Activated CD8-positive, alpha-beta memory T cell treated with anti-CD3 and anti-CD28 coated beads, Interleukin-2, amount 50 U/mL, for 24 hours (primary cell): Measurements from ENCODE around the gene TMEM30B.
"Not testable (repeated sequence)": the region's sequence is repeated elsewhere in the genome, so short reads cannot be mapped to it uniquely, and the experiment has no call there.

Experiments used
- DNase-seq: peaks from one replicate; pipeline ENCODE4 v3.0.0-alpha.2; 2020; ENCODE audit errors: extremely low read depth

The TMEM30B gene

DNA sequence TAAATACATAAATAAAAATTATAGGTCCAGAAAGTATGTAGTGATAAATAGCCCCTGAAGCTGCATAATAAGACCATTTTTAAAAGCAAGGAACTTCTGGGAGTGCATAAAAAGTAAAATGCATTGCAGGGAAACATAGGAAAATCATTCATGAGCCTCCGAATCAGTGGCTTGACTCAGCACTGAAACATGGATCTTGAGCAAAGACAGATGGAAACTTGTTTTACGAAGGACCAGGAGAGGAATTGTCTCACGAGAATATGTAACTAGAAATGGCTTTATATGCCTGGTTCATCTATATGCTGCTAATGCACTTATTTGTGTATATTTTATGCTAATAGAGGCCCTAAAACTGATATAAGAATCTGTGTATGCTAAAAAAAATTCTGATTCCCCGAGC is 14.7 kb downstream of the TMEM30B start:
- DNase-seq = no peak

DNA sequence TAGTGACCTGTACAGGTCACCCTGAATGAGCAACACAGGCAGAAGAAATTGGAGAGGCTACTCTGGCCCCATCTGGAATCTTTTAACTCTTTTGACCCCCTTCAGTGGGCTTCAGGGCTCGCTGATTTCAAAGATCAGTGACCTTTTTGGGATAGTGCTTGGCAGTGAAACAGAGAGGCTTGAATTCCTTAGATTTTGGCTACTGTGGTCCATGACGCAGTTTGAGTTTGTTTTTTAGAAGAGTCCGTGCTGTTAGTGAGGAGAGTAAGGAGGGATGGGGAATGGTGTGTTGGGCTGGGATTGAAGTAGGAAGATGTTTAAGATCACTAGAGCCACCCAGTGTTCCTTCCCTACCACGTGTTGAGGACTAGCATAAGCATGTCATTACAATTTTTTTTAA is 16.5 kb downstream of the TMEM30B start:
- no peak for DNase-seq

DNA sequence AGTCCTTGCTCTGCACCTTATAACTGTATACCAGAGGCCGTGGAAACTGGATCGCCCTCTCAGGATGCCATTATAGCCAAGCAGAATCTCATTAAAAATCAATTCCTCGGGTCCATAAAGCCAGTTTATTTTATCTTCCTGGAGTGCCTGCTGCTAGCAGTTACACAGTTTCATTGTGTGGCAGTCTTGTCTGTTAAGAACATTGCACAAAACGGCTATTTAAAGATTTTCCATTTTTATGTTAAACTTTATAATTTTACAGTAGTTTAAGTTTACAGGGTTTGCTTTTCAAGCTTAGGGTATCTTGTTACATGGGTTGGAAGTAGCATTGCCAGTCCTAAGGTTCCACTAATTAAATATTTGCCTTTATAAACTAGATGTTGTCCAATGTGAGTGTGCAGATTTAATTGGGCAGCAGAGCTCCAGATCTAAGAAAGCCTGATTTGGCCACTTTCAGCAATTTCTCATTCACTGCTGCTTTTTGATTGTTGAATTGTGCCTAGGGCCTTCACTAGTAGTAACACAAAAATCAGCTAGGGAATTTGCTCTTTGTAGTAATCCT is 17.0 kb downstream of the TMEM30B start:
- DNase-seq = no peak

- no peak for DNase-seq
These were observed 19.1 kb downstream of the TMEM30B start for GRCh38 chr14:61262082-61262481.

GRCh38 chr14:61260939-61261776 is 20.0 kb downstream of the TMEM30B start:
- no peak for DNase-seq

DNA sequence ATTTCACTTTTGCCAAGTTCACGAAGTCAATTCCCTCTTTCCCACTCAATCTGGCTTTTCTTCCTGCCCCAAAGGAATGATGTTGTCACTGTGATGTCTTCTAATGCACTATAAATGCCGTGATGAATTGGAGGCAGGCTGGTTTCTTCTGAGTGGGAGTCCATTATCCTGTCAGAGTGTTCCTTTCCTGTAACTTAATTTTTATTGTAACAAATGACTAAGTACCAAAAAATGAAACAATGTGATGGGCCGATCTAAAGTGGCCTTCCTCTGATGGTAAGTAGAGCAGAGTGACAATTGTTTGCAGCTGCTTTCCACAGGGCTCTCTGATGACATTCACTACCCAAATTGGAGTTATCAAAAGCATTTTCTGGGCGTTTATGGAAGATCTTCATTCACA is 22.2 kb downstream of the TMEM30B start:
- DNase-seq = no peak

DNA sequence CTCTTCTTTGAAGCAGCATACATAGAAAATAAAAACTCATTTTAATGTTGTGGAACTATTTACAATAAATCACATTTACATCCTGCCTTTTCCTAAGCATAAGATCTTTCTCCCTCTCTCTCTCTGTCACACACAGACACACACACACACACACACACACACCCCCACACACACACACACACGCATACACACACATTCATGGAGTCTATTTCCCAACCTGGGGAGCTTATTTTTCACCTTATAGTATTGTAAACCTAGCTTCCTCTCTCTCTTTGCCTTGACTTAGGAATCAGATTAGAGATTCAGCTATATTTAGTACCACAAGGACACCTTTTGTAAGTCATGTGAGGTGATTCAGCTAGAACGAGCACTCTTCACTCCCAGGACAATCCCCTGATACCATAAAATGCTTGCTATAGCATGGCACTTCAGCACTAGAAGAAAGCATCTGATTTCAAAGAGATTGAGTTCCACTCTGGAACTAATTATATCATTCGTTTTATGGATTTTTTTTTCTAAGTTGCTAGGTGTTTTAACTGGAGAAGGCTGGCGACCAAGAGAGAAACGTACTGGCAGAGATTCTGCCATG is 23.6 kb downstream of the TMEM30B start:
- no peak for DNase-seq

DNA sequence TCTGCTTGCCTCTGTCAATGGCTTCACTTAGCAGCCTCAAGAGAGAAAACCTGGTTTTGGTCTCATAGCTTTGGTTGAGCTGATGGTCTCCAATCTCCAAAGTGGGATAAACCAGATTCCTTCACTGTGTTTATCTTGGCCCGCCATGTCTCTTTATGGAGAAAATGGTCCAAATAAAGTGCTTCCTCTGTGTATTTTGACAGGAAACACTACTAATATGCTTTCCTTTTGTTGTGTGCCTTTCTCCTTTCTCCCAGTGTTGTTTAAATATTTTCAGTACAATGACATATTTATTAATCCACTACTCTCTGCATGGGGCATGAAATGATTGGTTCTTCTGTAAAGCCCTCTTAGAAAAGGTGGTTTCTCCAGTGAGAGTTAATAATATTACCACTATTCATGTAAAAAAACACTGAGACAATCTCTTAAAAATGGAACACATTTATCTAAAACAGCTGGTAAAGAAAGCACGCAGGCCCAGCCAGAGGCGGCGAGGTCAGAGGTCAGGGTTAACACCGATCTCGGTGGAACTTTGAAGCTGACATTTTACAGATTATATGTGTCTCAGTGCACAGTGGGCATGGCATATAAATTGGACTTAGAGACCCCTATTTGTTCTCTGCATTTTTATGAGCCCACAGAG is 24.2 kb downstream of the TMEM30B start:
- no peak for DNase-seq

DNA sequence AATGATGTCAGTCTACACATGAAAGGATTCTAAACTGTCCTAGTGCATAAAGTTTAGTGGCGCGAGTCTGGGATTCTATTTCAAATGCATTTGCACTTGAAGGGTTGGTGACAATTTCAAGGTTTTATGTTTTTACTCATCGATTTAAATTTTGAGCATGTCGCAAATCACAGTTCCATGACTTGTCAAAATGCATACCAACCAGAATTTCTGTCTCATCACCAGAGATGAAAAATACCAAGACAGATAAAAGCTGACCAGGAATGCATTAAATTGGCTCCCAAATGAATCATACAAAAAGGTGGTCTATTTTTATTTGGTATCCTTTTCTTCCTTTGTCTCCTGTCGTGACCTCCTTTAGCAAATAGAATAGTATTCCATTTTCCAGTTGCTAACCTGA is 25.2 kb downstream of the TMEM30B start:
- DNase-seq = no peak

DNA sequence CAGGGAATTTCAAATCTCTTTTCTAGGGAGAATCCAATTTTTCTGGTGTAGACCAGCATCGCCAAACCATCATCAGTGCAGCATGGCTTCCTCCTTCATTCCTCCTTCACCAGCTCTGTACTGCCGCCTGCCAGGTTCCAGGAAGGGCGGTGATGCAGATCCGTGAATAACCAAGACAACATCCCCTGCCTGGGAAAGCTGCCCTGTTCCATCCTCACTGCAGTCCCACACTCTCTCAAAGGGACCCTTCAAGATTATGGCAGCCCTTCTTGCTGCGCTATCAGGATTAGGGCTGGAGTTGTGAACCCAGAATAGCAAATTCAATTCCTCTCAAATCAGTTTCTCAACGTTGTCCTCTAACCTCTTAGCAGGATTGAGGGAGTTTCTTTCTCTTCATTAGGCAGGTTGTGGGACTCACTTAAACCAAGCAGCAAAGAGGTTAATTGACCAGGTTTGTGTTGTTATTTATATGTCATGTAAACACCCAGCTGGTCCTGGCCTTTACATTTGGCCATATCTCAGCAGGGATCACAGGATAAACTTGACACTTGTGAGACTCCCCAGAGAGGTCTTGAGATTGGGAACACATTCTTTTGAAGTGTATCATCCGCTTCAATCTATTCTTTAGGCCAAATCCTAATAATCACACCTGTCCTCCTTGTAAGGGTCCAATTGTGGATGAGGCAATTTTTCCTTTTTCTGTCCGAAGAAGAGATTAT is 26.2 kb downstream of the TMEM30B start:
- DNase-seq = no peak

DNA sequence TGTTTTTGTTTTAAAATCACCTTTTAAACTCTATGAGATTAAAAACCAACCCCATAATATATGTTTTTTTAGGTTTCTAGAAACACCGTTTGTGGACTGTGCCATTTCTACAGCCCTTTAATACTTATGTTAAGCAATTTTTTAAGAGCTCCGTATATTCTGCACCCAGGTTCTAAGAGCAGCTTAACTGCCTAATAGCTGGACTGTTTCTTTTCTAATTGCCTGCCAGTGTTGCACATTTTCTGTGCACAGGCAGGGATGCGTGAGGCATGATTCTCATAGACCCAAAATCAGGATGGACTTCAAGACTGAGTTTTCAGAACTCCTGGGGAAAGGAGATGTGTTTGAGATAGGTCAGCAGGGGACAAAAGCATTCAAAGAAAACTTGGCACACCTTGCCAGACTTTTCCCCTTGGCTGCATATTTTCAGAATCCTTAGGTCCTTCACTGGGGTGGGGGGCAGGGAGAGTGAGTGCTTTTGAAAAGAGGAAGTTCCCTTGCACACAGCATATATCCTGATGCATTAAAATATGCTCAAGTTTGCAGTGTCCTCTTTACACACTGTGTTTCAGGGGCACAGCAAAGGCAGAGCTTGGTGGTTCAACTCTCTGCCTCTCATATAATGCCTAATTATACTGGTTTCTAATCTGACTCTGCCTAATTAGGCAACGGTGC is 27.9 kb downstream of the TMEM30B start:
- DNase-seq = no peak

DNA sequence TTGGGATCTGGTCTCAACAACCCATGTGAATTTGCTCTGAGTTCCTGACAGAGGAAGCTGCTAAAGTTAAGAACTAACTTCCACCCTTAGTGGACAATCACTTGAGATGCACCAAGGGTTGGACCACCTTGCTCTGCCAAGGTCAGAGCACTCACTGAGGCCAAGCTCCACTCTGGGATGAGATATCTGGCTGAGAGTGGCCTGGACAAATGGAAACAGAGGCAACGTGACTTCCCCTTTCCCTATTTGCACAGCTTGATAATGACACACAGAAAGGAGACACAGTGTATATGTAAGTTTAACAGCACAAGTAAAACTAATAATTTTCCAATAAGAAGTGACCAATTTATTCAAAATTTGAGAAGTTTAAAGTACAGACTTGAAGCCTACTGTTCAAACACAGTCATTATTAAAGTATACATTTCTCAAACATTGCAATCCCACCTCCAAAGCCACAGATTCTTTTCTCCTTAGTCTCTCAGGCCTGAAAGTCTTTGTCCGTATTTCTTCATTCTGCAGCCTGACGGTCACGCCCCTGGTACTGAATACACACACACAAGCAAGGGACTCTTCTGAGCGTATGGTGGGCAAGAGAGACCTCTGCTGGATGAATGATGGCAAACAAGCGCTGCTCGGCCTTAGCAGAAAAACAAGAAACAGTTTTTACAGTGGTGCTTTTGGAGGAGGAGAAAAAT is 28.6 kb downstream of the TMEM30B start:
- DNase-seq = no peak

DNA sequence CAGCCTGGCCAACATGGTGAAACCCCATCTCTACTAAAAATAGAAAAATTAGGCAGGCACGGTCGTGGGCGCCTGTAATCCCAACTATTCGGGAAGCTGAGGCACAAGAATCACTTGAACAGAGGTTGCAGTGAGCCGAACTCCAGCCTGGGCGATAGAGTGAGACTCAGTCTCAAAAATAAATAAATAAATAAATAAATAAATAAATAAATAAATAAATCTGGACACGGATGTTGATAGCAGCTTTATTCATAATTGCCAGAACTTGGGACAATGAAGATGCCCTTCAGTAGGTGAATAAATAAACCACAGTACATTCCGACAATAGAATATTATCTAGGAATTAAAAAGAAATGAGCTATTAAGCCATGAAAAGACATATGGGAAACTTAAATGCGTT is 31.1 kb downstream of the TMEM30B start:
- no peak for DNase-seq

- no peak for DNase-seq
These were observed 33.2 kb downstream of the TMEM30B start for GRCh38 chr14:61247935-61248334.

DNA sequence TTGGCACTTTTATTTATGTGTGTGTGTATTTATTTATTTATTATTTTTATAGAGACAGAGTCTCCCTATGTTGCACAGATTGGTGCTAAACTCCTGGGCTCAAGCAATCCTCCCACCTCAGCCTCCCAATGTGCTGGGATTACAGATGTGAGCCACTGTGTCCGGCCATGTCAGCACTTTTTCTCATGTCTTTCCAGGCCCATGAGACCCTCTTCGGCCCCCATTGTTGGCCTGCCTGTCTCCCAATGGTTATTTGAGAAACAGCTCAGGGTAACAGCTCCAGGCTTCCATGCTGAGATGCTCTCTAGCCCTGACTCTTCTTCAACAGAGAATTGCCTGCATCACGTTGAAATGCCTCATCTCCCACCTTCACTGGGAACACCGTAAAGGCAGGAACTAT is 34.4 kb downstream of the TMEM30B start:
- no peak for DNase-seq

- no peak for DNase-seq
These were observed 37.1 kb downstream of the TMEM30B start for GRCh38 chr14:61244009-61244408.

GRCh38 chr14:61240206-61240605 is 40.9 kb downstream of the TMEM30B start:
- no peak for DNase-seq

GRCh38 chr14:61239285-61239684 is 41.9 kb downstream of the TMEM30B start:
- DNase-seq = not testable (repeated sequence)

GRCh38 chr14:61238611-61239245 is 42.4 kb downstream of the TMEM30B start:
- no peak for DNase-seq

GRCh38 chr14:61234215-61234916 is 46.8 kb downstream of the TMEM30B start:
- DNase-seq = no peak
